Limb (tissue), 2 donors: ENCODE results near the gene CHRNB2.

Experiments used
- DNase-seq, 2 donors: peaks; one replicate each; pipeline ENCODE4 v3.0.0-alpha.2; 2016; ENCODE audit errors: extremely low spot score in 2 of 2

CHRNB2 gene

DNA sequence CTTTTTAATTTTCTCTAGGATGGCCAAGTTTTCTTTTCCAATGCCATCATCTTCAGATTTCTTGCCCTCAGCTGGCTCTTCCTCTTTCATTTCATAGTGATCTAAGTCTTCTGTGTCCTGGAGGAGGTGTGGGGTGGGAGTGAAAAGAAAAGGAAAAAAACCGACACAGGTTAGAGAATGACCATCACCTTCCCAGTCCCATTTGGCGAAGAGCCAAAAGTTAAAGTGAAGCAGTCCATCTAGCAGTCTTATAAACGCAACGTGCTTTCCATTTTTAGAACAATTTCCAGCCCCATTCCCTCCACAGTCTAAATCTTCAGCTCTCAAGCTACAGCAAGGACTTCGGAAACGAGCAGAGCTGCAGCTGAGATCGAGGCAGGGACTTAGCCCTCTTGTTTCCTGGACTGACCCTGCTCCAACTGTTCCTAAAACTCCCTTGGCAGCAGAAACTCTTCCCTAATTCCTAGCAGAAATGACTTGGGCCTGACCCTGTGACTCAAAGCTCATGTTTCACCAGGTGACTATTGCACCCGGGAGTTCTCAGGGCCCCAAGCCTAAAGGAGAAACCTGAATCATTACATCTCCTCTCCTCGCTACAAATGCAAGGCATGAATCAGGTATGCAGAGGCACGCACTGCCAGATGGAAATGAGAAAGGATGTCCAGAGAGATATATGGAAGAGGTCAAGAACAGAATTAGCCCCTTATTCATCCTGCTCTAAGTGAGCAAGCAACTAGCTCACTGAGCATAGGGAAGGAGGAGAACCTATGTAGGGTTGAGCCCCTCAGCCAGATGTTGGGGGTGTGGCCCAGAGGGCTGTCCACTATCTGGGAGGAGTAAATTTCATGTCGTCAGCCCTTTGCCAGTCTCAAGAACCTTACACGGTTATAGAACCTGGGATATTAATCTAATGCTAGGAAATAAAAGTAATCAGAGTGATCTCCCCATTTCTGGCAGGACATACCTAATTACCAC lies 14.2 kb upstream of the CHRNB2 start:
- DNase-seq: no peak

DNA sequence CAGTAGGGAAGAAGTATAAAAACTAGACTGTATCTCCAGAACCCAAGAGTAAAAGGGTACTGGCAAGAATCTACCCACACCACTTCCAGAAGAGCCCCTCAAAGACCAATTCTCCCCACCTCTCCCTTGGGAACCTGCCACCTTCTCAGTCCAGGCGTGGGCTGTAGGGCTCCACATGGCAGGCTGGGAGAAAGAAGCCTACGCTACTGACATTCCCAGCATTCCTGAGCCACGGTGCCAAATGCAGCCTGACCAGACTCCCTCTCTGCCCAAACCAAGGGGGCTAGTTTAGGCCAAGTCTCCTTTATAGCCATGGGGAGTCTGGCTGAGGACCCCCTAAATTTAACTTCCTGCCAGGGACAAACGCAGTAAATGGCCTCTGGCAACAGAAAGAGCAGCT lies 11.2 kb upstream of the CHRNB2 start:
- no peak for DNase-seq

DNA sequence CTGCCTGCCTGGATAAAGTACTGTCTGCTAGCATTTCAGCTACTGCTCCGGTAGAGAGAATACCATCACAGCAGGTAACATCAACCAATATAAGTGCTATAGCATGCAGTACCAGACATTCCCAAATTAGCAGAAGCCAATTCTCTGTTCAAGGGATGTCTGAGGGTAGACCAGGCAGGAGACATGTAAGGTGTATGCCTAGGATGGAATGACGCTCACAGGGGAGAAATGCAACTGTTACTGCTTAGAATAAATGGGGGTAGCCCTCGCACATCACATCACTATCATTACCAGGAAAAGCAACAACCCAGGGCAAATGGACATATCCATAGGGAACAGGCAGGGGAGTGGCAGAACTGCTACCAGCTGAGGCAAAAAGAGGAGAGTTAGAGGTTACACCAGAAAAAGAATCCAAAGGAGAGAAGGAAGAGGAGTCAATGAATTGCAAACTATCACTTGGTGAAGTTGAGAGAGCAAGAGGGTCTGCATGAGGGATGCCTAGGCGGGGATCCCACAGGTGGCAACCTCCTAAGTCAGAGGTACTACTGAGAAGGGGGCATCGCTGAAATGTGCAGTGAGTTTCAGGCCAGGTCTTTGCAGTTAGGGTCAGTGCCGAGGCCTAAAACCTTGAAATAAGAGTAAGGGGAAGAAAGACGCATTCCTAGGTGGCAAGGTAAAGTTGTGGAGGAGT lies 10.2 kb upstream of the CHRNB2 start:
- no peak for DNase-seq

DNA sequence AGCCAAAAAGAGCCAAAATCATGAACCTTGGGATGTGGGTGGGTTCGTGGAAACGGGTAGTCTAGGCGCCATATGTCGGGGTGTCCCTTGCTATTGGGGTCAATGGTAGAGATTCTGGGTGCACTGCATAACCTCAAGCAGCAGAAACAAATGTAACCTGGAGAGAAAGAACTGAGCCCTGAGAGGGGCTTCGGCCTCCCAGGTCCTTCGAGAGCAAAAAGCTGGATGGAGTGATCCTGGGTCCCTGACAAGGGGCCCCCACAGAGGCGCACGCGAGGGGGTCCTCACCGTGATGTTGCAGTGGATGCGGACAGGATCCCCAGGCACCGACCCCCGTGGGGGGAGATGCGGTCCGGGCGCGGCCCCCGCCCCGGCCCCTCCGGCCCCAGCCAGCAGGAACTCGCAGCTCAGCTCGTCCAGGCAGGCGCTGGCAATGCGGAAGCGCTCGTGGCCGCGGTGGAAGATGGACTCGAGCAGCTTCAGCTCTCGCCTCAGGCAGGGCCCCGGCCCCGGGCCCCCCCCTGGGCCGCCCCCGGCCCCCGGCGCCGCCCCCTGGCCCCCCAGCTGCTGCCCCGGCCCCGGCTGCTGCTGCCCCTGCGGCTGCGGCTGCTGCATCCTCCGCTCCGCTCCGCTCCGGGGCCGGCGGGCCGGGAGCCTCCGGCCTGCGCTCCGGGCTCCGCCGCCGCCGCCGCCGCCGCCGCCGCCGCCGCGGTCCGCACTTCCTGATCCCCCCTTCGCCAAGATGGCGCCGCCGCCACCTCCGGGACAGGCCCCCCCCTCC lies 9.4 kb upstream of the CHRNB2 start, which contains the start of gene UBE2Q1:
UBE2Q1 (minus strand) TSS at position 724 of the 781 bp plus-strand sequence; CDS start at position 615, 109 bp downstream.
- DNase-seq: no peak

DNA sequence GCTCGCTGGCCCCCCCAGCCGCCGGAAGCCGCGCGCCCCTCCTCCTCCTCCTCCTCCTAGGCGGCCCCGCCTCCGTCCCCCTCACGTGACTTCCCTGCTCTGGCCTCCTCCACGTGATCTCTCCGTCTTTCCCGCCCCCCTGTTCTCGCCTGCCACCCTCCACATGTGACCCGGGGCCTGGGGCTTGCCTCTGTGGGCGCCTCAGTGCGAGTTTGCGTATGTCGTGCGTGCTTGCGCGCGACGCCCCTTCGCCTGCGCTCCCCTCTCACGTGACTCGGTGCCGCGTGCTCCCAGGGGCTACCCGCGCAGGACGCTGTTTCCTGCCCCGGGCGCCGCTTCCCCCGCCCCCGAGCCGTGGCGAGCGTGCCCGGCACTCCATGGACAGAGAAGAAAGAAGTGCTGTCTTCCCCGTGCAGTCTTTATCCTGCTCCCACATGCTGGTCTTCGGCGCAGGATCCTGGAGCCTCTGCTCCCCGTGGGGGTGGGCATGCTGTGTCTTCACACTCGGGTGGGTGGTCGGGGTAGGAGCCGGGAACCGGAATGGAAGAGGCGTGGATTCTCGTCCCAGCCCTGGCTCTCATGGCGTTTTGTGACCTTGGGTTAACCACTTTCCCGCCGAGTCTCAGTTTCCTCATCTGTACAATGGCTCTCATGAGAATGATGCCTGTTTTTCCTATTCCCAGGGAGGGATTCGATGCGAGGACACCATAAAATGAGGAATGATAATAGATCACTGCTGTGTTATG lies 8.7 kb upstream of the CHRNB2 start:
- peak; percentile 99 for DNase-seq

DNA sequence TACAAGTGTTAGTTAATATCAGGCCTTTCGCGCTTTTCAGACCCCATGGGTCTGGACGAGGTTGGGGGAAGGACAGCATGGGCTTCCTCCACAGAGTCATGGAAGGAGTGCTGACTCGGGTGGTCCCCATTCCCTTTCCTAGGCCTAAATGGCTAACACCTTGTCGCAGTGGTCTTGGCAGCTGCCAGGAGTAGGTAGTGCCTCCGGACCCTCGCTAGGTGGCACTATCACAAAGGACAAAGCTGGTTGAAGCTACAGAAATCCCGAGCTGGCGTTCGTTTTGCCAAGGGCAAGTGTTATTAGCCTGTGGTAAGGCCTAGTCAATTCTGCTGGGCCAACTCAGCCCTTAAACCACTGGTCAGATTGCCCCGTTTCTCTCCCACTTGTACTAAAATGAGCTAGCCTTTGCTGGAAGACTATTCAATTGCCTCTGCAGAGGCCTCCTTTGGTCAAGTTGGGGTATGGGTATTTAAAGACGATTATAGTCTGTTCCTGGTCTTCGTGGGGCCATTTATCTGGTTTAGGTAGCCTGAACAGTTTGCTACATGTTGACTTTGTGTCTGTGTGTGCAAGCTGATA lies 8.0 kb upstream of the CHRNB2 start:
- peak; percentile 90 to 91 for DNase-seq

DNA sequence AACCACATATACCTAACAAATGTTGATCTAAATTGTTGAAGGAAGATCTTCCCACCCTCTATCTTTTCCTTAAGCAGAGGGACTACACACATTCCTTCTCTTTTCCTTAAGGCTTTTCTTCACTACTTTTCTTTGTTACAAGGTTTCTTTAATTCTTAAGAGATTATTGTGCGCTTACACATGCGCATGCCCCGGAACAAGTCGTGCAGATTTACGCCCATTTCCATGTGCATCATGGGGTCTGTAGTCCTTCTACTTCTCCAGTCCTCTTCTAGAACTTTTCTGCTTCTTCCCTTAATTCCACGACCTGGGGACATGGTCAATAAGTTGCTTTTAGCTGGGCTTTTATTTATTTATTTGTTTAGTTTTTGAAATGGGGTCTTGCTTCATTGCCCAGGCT lies 1.7 kb upstream of the CHRNB2 start:
- no peak for DNase-seq

DNA sequence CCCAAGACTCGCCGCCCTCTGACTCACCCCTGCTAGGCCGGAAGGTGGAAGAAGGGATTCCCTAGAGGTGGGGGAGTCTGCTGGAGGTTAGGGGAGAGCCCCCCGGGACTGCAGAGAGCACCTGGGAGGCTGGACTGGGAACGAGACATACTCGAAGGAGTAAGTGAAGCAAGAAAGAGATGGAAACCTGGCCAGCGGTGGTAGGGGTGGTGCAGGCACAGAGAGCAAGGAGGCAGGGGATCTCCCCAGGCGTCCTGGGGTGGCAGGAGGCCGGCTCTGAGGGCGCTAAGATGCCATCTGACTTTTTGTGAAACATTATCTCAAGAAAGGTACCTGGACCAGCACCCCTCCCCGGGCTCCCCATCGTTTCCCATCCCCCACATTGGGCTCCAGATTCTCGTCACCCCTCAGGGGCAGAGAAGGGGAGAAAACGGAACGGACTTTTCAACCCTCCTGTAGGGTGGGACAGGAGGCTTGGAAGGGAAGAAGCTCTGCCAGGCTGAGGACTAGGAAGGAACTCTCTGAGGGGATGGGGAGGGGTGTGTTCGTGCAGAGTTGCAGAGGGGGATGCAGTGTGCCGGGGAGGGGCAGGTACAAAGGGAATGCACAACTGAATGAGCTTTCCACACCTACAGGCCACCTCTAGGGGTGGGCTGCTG lies 708 bp downstream of the CHRNB2 start:
- no peak for DNase-seq

DNA sequence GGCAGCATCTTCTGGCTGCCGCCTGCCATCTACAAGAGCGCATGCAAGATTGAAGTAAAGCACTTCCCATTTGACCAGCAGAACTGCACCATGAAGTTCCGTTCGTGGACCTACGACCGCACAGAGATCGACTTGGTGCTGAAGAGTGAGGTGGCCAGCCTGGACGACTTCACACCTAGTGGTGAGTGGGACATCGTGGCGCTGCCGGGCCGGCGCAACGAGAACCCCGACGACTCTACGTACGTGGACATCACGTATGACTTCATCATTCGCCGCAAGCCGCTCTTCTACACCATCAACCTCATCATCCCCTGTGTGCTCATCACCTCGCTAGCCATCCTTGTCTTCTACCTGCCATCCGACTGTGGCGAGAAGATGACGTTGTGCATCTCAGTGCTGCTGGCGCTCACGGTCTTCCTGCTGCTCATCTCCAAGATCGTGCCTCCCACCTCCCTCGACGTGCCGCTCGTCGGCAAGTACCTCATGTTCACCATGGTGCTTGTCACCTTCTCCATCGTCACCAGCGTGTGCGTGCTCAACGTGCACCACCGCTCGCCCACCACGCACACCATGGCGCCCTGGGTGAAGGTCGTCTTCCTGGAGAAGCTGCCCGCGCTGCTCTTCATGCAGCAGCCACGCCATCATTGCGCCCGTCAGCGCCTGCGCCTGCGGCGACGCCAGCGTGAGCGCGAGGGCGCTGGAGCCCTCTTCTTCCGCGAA lies 3.8 kb downstream of the CHRNB2 start:
- no peak for DNase-seq

DNA sequence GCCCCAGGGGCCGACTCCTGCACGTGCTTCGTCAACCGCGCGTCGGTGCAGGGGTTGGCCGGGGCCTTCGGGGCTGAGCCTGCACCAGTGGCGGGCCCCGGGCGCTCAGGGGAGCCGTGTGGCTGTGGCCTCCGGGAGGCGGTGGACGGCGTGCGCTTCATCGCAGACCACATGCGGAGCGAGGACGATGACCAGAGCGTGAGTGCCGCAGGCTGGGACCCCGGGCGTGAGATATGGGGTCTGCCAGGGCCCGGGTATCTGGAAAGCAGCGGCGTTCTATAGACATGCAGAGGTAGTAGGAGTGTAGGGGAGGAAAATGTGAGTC lies 4.3 kb downstream of the CHRNB2 start:
- no peak for DNase-seq

DNA sequence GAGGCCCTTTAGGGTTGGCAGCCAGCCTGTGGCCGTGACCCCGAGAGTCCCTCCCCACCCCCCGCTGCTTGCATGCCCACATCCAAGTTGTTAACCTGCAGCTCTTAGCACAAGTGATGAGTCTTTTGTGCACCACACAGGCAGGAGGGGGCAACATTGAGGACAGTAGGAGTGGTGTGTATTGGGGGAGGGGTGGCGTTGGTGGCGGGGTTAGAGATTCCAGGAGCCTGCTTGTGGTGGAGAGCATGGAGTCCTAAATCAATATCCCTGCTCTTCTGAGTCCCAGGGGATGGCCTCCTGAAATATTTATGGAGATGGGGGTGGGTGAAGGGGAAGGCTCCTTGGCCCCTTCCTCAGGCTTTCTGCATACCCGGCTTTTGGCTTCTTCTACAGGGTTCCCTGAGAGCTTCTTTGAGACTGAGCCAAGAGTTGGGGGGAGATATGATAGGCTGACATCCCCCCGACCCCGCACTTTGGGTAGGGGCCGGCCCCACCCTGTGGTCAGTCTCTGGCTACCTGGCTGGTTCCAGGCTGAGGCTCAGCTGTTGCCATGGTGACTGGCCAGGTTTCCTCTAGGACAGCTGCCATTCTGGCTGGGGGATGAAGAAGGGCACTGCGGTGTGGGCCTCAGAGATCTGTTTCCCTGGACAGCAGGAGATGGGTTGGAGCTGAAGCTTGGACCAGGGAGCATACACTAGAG lies 5.0 kb downstream of the CHRNB2 start:
- no peak for DNase-seq

DNA sequence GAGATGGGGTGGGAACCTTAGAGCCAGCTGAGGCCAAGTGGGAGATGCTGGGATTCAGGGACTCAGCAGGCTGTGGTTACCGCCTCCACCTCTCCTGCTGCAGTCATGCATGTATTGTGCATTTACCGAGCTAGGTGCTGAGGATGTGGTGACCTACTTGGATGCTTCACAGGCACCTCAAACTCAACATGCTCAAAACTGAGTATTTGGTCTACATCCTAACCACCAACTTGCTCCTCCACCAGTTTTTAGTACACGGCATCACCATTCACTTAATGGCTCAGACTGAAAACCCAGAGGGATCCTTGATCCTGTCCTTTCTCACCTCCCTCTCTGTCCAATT lies 5.6 kb downstream of the CHRNB2 start:
- DNase-seq: no peak

DNA sequence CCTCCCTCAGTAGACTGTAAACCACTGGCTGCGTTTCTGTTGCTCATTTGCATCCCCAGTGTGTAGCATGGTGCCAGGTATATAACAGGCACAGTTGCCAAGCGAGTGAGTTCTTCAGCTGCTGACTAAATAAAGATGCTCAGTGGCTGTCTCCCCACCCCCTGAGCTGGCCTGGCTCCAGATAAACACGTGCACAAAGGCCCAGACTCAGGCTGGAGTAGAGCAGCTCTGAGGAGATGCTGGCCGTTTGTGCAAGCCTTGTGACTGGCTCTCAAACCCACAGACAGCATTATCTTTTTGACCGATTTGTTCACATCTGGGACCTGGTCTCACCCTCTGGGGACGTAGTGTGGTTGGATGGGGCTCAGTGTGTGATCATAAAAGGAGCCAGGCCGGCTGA lies 7.1 kb downstream of the CHRNB2 start:
- peak in 1 of 2 donors; percentile 66 for DNase-seq

DNA sequence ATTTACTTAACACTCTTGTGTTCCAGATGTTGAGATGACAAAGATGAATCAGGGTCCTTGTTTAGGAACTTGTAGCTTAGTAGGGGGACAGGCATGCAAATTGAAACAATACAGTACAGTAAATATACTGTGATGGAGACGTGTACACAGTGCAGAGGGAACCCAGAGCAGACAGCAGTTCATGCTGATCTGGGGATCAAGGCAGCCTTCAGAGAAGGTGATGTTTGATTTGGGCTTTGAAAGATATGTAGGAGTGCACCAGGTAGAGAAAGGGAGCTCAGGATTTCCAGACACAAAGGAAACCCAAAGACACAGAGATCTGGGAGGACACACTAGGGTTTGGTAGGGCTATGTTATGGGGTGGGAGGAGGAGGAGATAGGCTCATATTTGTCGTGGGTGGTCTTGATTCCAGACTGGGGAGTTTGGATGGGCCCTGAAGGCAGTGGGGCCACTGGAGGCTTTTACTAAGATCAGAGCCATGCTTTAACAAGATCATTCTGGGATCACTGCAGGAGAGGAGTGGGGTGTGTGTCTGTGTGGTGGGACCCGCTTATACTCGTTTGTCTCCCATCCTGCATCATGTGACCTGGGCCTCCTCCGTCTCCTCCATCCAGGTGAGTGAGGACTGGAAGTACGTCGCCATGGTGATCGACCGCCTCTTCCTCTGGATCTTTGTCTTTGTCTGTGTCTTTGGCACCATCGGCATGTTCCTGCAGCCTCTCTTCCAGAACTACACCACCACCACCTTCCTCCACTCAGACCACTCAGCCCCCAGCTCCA lies 7.8 kb downstream of the CHRNB2 start:
- no peak for DNase-seq

DNA sequence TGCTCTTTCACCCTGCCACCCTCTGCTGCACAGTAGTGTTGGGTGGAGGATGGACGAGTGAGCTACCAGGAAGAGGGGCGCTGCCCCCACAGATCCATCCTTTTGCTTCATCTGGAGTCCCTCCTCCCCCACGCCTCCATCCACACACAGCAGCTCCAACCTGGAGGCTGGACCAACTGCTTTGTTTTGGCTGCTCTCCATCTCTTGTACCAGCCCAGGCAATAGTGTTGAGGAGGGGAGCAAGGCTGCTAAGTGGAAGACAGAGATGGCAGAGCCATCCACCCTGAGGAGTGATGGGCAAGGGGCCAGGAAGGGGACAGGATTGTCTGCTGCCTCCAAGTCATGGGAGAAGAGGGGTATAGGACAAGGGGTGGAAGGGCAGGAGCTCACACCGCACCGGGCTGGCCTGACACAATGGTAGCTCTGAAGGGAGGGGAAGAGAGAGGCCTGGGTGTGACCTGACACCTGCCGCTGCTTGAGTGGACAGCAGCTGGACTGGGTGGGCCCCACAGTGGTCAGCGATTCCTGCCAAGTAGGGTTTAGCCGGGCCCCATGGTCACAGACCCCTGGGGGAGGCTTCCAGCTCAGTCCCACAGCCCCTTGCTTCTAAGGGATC lies 8.5 kb downstream of the CHRNB2 start:
- DNase-seq: no peak

DNA sequence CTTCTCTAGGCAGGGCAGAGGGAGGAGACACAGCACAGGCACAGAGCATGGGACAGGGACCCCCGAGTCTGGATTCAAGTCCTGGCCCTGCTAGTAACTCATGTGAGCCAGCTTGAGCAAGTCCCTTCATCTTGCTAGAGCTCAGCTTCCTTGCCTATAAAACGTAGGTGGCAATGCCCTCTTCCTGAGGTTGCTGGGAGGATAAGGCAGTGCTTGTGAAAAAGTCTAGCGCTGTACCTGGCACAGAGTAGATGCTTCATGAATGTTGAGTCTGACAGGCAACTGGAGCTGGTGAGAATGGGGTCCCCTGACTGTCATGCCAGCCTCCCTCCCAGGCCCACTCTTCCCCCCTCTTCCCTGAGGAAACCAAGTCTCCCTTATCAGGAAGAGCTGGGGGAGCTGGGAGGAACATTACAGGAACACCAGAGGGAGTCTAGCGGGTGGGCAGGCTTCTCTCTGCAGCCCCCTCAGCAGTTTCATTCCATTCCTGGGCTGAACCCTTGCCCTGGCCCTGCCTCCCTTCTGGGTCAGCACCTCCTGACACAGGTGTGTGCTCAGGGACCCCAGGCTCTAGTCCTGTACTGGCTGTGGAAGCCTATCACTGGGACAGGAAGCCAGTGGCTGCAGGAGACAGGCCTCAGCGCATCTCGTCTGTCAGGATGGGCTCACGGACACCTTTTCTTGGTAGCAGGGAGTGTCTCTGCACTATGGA lies 9.9 kb downstream of the CHRNB2 start:
- no peak for DNase-seq

DNA sequence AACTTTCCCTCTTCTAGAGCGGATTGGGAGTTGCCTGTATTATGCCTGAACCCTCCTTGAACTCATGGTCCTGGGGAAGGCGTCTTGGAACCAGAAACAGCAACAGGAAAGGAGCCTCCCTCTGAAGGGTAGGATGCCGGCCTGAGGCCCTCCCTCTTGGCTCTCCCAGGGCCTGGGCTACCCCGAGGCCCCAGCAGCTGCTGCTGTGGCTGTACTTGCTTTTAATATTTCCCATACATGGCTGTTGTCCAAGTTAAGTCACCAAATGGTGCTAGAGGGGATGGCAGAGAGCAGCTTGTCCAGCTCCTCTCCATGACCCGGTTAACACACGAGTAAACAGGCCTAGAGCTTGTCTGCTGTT lies 10.5 kb downstream of the CHRNB2 start:
- DNase-seq: peak in 1 of 2 donors; percentile 24
